PC-9 (cell line): ENCODE measurements around the gene HNRNPC. TPM values are rescaled to one million over a fixed set of nuclear protein-coding genes. Genes with fewer than 3 reads are reported as not detected.

Experiments
- BruUV-seq: library from RNA; stranded (reverse); fragments of 400-500 nt; replicated peaks from 2 replicates; lab custom pipeline; 2021; lab: Mats Ljungman, UMichigan
- CTCF ChIA-PET: fragments of 300-600 bp; sonication (Branson Sonifier 250); formaldehyde crosslinking; loops from one replicate; lab custom pipeline; 2022; ENCODE audit warnings: antibody characterized with exemption; lab: Charles Lee
- POLR2A ChIA-PET: fragments of 300-600 bp; sonication (Branson Sonifier 250); formaldehyde crosslinking; loops from one replicate; lab custom pipeline; 2022; ENCODE audit warnings: antibody characterized with exemption; ENCODE audit not compliant: unreplicated experiment; lab: Charles Lee
- DNase-seq, 2 experiments: peaks; one replicate each; pipeline versions ENCODE4 v3.0.0 to v3.0.0-alpha.2; 2015 to 2022; ENCODE audit warnings: mixed read lengths in 1 of 2
- H2AFZ ChIP-seq: fragments of 200-600 bp; sonication (generic); 2 replicates; pipeline ENCODE4 v1.8.1; 2017; ENCODE audit warnings: antibody characterized with exemption
- H3F3A ChIP-seq: fragments of 200-600 bp; sonication (generic); 2 replicates; pipeline ENCODE4 v1.8.1; 2017; ENCODE audit warnings: antibody characterized with exemption, mild to moderate bottlenecking, low read depth; ENCODE audit not compliant: insufficient read depth
- H3K27ac ChIP-seq: fragments of 200-600 bp; sonication (generic); 2 replicates; pipeline ENCODE4 v1.6.1; 2016; ENCODE audit warnings: mixed run types
- H3K27me3 ChIP-seq: fragments of 200-600 bp; sonication (generic); 2 replicates; pipeline ENCODE4 v1.6.1; 2016; ENCODE audit warnings: low read depth, mixed run types; ENCODE audit not compliant: insufficient read depth
- H3K36me3 ChIP-seq: fragments of 200-600 bp; sonication (generic); 2 replicates; pipeline ENCODE4 v1.6.1; 2016; ENCODE audit warnings: low read depth, mixed run types
- H3K4me1 ChIP-seq: fragments of 200-600 bp; sonication (generic); replicated peaks from 2 replicates; pipeline ENCODE4 v1.6.1; 2016; ENCODE audit warnings: mixed run types; ENCODE audit not compliant: insufficient read depth
- H3K4me2 ChIP-seq: fragments of 200-600 bp; sonication (generic); 2 replicates; pipeline ENCODE4 v1.6.1; 2017; ENCODE audit warnings: mixed run types
- H3K4me3 ChIP-seq: fragments of 200-600 bp; sonication (generic); 2 replicates; pipeline ENCODE4 v1.6.1; 2016; ENCODE audit warnings: mixed run types
- H3K79me2 ChIP-seq: fragments of 200-600 bp; sonication (generic); 2 replicates; pipeline ENCODE4 v1.6.1; 2017; ENCODE audit warnings: low read depth, mixed run types
- H3K9me2 ChIP-seq: fragments of 200-600 bp; sonication (generic); 2 replicates; pipeline ENCODE4 v1.8.1; 2017; ENCODE audit warnings: mild to moderate bottlenecking; ENCODE audit not compliant: insufficient read depth
- H3K9me3 ChIP-seq: fragments of 200-600 bp; sonication (generic); 2 replicates; pipeline ENCODE4 v1.8.1; 2016; ENCODE audit warnings: low read depth; ENCODE audit not compliant: insufficient read depth
- H4K20me1 ChIP-seq: fragments of 200-600 bp; sonication (generic); 2 replicates; pipeline ENCODE4 v1.8.1; 2017; ENCODE audit not compliant: insufficient read depth
- CTCF ChIP-seq: fragments of 200-600 bp; sonication (generic); conservative IDR thresholded peaks from 2 replicates; pipeline ENCODE4 v1.6.1; 2017; ENCODE audit warnings: mixed run types, antibody characterized with exemption, mild to moderate bottlenecking, moderate library complexity
- EZH2 ChIP-seq: fragments of 200-600 bp; sonication (generic); IDR thresholded peaks from 2 replicates; pipeline ENCODE4 v1.8.0; 2017; ENCODE audit warnings: antibody characterized with exemption, low read depth
- intact Hi-C: fragments of 100-400 bp; cut with micrococcal nuclease; formaldehyde crosslinking; loops from one replicate; pipeline ENCODE4 v1.10.0; 2022; ENCODE audit not compliant: unreplicated experiment
- total RNA-seq: library from RNA; stranded (reverse); gene quantifications from 2 replicates; pipeline ENCODE4 v1.2.3, GENCODE V29; 2021

The HNRNPC gene
- total RNA-seq, 1 experiment from 2014 or later: 550 TPM

- no peak for DNase-seq
- Histone ChIP-seq H3K4me3 (no peak overlapping the region), H3K4me2 (no peak overlapping the region), H2AFZ (no peak overlapping the region), H3K27me3 (no peaks in the 10 kb centered on the region), H3K27ac (no peak overlapping the region), H3K79me2 (peaks cover 41% of the 10 kb centered on the region), H4K20me1 (peaks cover 82% of the 10 kb centered on the region), H3K9me3 (no peaks in the 10 kb centered on the region), H3F3A (peaks cover 97% of the 10 kb centered on the region), H3K9me2 (no peaks in the 10 kb centered on the region), H3K36me3 (peaks cover 73% of the 10 kb centered on the region), H3K4me1 (no peaks in the 10 kb centered on the region)
- ChIA-PET CTCF (no interaction called here), POLR2A (no interaction called here)
- BruUV-seq: no TSS peak
- intact Hi-C loops: no loop called here
- TF ChIP-seq EZH2 (no peak), CTCF (no peak)
Observed at GRCh38 chr14:21208554-21208953, 60.7 kb downstream of the HNRNPC start.

DNA sequence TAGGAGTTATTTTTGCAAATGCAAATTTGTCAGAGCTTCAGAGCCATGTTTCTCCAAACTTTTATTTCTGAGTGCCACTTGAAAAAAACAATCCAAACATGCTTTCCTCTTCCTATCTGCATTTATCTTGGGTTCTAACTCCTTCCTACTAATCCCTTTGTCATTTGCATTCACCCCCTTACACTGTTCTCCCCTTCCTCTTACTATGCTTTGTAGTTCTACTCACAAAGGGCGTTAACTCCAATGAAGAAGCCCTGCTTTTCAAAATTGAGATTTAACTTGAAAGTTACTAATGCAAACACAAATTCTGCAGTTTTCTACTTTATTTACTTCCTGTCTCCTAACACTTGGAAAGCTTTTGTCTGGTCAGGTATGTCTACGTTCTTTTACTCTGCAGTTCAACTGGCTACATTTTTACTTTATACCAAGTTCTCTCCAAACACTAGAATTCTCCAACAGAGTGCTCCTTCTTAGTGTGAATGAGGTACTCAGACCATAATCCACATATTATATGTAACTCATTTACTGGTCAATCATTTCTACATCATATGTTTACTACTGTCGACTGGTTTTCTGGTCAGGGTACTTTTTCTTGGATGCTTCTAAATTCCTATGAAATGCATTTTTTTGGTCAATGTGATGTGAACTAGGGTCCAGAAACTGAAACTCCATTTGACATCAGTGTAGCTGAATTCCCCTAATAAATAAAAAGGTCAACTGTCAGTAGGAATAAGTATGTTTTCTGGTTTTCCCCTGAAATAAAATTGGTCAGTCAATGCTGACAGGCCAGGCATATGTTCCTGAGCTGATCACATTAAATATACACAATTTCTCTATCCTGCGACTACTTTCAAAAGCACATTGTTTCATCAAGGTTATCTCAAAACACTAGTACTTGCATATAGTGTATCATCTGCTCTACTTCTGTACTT is 62.2 kb downstream of the HNRNPC start:
- peaks cover 58% of the 10 kb centered on the region for H3K36me3 ChIP-seq
- CTCF ChIA-PET: no interaction called here

More for the DNA sequence above, 62.2 kb downstream of the HNRNPC start:
- no peak for TF ChIP-seq CTCF
- H3K27ac ChIP-seq: no peak overlapping the region
- H3K27me3 ChIP-seq: no peaks in the 10 kb centered on the region
- intact Hi-C loops: no loop called here
- H3K9me2 ChIP-seq: no peaks in the 10 kb centered on the region
- DNase-seq: no peak
- H2AFZ ChIP-seq: no peak overlapping the region
- BruUV-seq: no TSS peak
- H3K4me3 ChIP-seq: no peak overlapping the region
- peaks cover 74% of the 10 kb centered on the region for H4K20me1 ChIP-seq
- peaks cover 25% of the 10 kb centered on the region; the same call in 1 of the 2 replicates for H3K79me2 ChIP-seq
- H3K9me3 ChIP-seq: no peaks in the 10 kb centered on the region
- POLR2A ChIA-PET: no interaction called here
- peaks cover 97% of the 10 kb centered on the region for H3F3A ChIP-seq
- H3K4me2 ChIP-seq: no peak overlapping the region
- H3K4me1 ChIP-seq: no peaks in the 10 kb centered on the region
